Body of pancreas (tissue), 4 donors: Measurements from ENCODE around the gene XRCC3.

Experiments
- CTCF ChIP-seq, 7 experiments: fragments of 450-650 bp in 4 of 7; fragments of 200-600 bp in 3 of 7; sonication (generic) in 3 of 7; IDR thresholded peaks; one replicate each; pipeline ENCODE4 v1.5.1; 2016 to 2019; ENCODE audit warnings: antibody characterized with exemption in 7 of 7
- POLR2A ChIP-seq, 3 donors: fragments of 450-650 bp; IDR thresholded peaks; one replicate each; pipeline ENCODE4 v1.6.1; 2016; ENCODE audit warnings: antibody characterized with exemption in 3 of 3, mild to moderate bottlenecking in 2 of 3

- TF ChIP-seq CTCF (IDR thresholded peaks at IDR 0.05) (no peak), POLR2A (IDR thresholded peaks at IDR 0.05) (no peak)
Observed at GRCh38 chr14:103707329-103708263, 7.7 kb downstream of the XRCC3 start.
